HCEC 1CT (cell line): Measurements from ENCODE around the gene PSMB4.

Experiments used
- DNase-seq: peaks from one replicate; pipeline ENCODE4 v3.0.0-alpha.2; 2017

Gene PSMB4

GRCh38 chr1:151444783-151445177, 45.4 kb downstream of the PSMB4 start:
- no peak for DNase-seq

GRCh38 chr1:151447696-151448095, 48.3 kb downstream of the PSMB4 start:
- no peak for DNase-seq
